ENCODE data around the gene RUFY1. TPM values are rescaled to one million over a fixed set of nuclear protein-coding genes. Genes with fewer than 3 reads are reported as not detected.
"Not testable (repeated sequence)": the region's sequence is repeated elsewhere in the genome, so short reads cannot be mapped to it uniquely, and the experiment has no call there.

Gene RUFY1
- total and polyA plus RNA-seq, 10 of the 15 experiments (the other 5 are each of a cell fraction or from before 2014, with no cell fraction given): 5.7 to 36.3 (median 24.5) TPM

DNA sequence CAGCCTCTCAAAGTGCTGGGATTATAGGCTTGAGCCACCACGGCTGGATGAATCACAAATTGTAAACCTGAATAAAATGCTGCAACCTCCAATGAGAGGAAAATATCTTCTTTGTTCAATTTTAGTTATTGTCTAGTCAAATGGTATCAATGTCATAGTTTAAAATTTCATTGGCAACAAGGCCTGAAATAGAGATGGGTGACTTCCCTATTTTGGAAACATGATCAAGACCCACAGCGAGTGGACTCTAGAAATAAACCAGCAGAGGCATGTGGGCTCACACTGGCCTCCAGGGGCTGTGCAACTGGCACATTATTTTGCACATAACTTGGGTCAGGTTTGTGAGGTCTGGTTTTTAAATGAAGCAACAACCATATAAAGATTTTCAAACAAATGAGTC lies 102.8 kb downstream of the RUFY1 start:
- BruUV-seq (replicated peaks); POLR2A ChIA-PET; H2AFZ ChIP-seq (ENCODE audit: control insufficient read depth, low read depth, low read length); SMC1A ChIA-PET (ENCODE audit: uncharacterized antibody, unreplicated experiment); H3K4me3 ChIP-seq; in situ Hi-C loops (cut with MboI); H3K9ac ChIP-seq (ENCODE audit: control insufficient read depth, insufficient read depth, low read length); H4K20me1 ChIP-seq (ENCODE audit: control insufficient read depth, insufficient read depth); H3K4me1 ChIP-seq (ENCODE audit: control insufficient read depth, insufficient read depth, low read length); H3K9me3 ChIP-seq (replicated peaks; ENCODE audit: control insufficient read depth, insufficient read depth, low read length); H3K36me3 ChIP-seq (ENCODE audit: control insufficient read depth in 2 of 2, insufficient read depth in 2 of 2, low read length in 1 of 2); DNase-seq (ENCODE audit: low read depth, low spot score); H3K79me2 ChIP-seq (ENCODE audit: control insufficient read depth, insufficient read depth, low read length); H3K4me2 ChIP-seq (ENCODE audit: control insufficient read depth, insufficient read depth); FAIRE-seq; H3K27me3 ChIP-seq (replicated peaks in 1 of 2; ENCODE audit: control insufficient read depth in 2 of 2, insufficient read depth in 2 of 2, low read length in 1 of 2); RAD21 ChIA-PET (ENCODE audit: unreplicated experiment); ATAC-seq; H3K27ac ChIP-seq (ENCODE audit: control insufficient read depth, insufficient read depth); CTCF ChIA-PET; intact Hi-C loops (cut with micrococcal nuclease; ENCODE audit: unreplicated experiment): not testable (repeated sequence)
- TF ChIP-seq SPI1 (IDR thresholded peaks at IDR 0.05; ENCODE audit: borderline replicate concordance, insufficient read depth, low read depth, low read length): 0 out of 2 replicates have a peak, but pooled peaks have one; percentile 11
- 43% methylated on average over 2 of the region's 2 CpGs for WGBS (ENCODE audit: insufficient coverage, insufficient replicate concordance, low lambda C conversion rate, missing lambda C conversion rate)

DNA sequence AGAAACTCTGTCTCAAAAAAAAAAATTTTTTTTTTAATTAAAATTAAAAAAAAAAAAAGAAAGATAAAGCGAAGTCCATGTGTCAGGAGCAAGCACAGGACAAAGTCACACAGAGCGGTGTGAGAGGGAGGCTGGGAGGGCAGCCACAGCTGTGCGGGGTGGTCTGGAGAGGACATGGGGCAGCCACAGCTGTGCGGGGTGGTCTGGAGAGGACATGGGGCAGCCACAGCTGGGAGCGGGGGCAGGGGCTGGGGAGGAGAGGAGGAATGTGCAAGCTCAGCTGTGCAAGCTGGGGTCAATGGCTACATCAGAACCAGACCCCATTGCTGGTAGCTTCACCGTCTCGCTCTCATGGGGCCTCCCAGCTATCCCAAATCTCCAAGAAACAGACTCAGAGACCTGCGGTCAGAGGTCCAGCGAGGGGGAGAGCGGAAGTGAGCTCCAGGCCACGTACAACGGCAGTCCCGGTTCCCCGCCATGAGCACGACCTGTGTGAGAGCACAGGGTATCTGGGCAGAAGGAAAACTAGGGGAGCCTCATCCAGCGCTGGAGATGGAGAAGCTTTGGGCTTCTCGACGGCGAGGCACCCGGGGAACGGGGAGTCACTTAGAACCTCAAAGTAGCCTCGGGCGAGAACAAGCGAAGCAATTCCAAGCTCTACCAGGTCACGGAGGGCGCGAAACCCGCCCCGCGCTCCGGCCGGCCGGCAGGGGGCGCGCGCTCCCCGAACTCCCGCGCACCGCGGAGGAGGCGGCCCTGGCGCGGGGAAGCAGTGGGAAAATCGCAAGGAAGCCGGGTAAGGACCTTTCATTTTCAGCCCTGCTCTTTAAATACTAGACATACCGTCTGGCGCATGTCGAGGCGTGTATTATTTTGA lies 107.2 kb downstream of the RUFY1 start:
- H3K9ac ChIP-seq (ENCODE audit: control insufficient read depth, insufficient read depth, low read length); CTCF ChIA-PET; H3K4me1 ChIP-seq (ENCODE audit: control insufficient read depth, insufficient read depth, low read length); H3K27ac ChIP-seq (ENCODE audit: control insufficient read depth, insufficient read depth); DNase-seq (ENCODE audit: low read depth, low spot score); in situ Hi-C loops (cut with MboI); H3K27me3 ChIP-seq (replicated peaks in 1 of 2; ENCODE audit: control insufficient read depth in 2 of 2, insufficient read depth in 2 of 2, low read length in 1 of 2); H4K20me1 ChIP-seq (ENCODE audit: control insufficient read depth, insufficient read depth); SMC1A ChIA-PET (ENCODE audit: uncharacterized antibody, unreplicated experiment); H3K79me2 ChIP-seq (ENCODE audit: control insufficient read depth, insufficient read depth, low read length); RAD21 ChIA-PET (ENCODE audit: unreplicated experiment); POLR2A ChIA-PET; H3K9me3 ChIP-seq (replicated peaks; ENCODE audit: control insufficient read depth, insufficient read depth, low read length); intact Hi-C loops (cut with micrococcal nuclease; ENCODE audit: unreplicated experiment); H3K4me3 ChIP-seq; H3K36me3 ChIP-seq (ENCODE audit: control insufficient read depth in 2 of 2, insufficient read depth in 2 of 2, low read length in 1 of 2); H3K4me2 ChIP-seq (ENCODE audit: control insufficient read depth, insufficient read depth); BruUV-seq (replicated peaks): not testable (repeated sequence)
- ATAC-seq: peak; percentile 97
- 2% methylated on average over 12 of the region's 50 CpGs for WGBS (ENCODE audit: insufficient coverage, insufficient replicate concordance, low lambda C conversion rate, missing lambda C conversion rate)
- peak; percentile 99 for FAIRE-seq
- H2AFZ ChIP-seq (ENCODE audit: control insufficient read depth, low read depth, low read length): 0 out of 2 replicates have a peak overlapping the region, but pooled peaks have one; percentile 47

DNA sequence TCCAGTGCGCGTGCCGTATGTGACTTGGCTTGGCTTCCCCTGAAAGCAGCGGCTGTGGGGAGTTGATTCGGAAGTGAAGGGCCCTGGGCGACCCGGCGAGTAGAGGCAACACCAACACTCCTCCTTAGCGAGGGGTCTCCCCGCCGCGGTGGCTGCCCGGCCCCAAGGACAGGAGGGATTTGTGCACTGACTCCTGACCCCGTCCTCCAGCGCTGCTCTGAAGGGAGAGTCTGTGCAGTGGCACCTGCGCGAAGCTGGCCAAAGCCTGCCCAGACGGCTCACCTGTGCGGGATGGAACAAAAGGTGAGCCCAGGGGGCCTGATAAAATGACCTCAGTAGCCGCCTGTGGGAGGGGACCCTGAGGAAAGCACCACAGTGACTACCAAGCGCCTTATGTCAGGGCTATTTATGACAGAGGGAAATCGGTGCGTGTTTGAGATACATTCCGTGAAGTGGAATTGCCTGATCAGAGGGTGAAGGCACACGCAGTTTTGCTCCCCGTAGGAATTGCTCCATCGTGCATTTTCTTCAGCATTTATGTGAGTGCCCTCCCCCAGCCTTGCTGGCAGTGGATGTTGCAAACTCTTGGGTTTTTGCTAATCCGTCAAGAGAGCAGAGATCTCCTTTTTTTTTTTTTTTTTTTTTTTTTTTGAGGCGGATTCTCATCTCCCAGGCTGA lies 108.0 kb downstream of the RUFY1 start:
- H3K4me2 ChIP-seq (ENCODE audit: control insufficient read depth, insufficient read depth): peak overlapping the region; percentile 88
- peak overlapping the region; percentile 81 for H2AFZ ChIP-seq (ENCODE audit: control insufficient read depth, low read depth, low read length)
- H3K79me2 ChIP-seq (ENCODE audit: control insufficient read depth, insufficient read depth, low read length); intact Hi-C loops (cut with micrococcal nuclease; ENCODE audit: unreplicated experiment); H3K4me1 ChIP-seq (ENCODE audit: control insufficient read depth, insufficient read depth, low read length); DNase-seq (ENCODE audit: low read depth, low spot score); CTCF ChIA-PET; H3K9me3 ChIP-seq (replicated peaks; ENCODE audit: control insufficient read depth, insufficient read depth, low read length); H4K20me1 ChIP-seq (ENCODE audit: control insufficient read depth, insufficient read depth); H3K27me3 ChIP-seq (replicated peaks in 1 of 2; ENCODE audit: control insufficient read depth in 2 of 2, insufficient read depth in 2 of 2, low read length in 1 of 2); H3K27ac ChIP-seq (ENCODE audit: control insufficient read depth, insufficient read depth); in situ Hi-C loops (cut with MboI); FAIRE-seq; SMC1A ChIA-PET (ENCODE audit: uncharacterized antibody, unreplicated experiment); POLR2A ChIA-PET; H3K36me3 ChIP-seq (ENCODE audit: control insufficient read depth in 2 of 2, insufficient read depth in 2 of 2, low read length in 1 of 2): not testable (repeated sequence)
- peak; percentile 80 for ATAC-seq
- RAD21 ChIA-PET (ENCODE audit: unreplicated experiment): interaction anchor here (0.6 to 0.7 kb wide), 2 partner anchors 30 to 92 kb away, joined by 3 to 4 read pairs; no protein-coding TSS in a partner anchor
- TSS peak; percentile 97 for BruUV-seq (replicated peaks)
- H3K9ac ChIP-seq (ENCODE audit: control insufficient read depth, insufficient read depth, low read length): peak overlapping the region; percentile 64; the same call in 1 of the 2 replicates
- WGBS (ENCODE audit: insufficient coverage, insufficient replicate concordance, low lambda C conversion rate, missing lambda C conversion rate): 28% methylated on average over 9 of the region's 29 CpGs
- peak overlapping the region; percentile 66; the same call in 1 of the 2 replicates for H3K4me3 ChIP-seq

Data from GM12878 (cell line).